Testis (tissue), 2 donors: ENCODE results near the gene TTLL11.

Experiments
- POLR2A ChIP-seq: fragments of 450-650 bp; IDR thresholded peaks from one replicate; pipeline ENCODE4 v1.6.1; 2017; ENCODE audit warnings: antibody characterized with exemption, mild to moderate bottlenecking, moderate library complexity
- TF ChIP-seq, protein P1 (sequence below), 3 experiments: fragments of 450-650 bp in 2 of 3; fragments of 200-600 bp in 1 of 3; sonication (generic) in 1 of 3; IDR thresholded peaks; one replicate each; pipeline ENCODE4 v1.5.1; 2016 to 2019; ENCODE audit warnings: antibody characterized with exemption in 3 of 3, mild to moderate bottlenecking in 2 of 3, moderate library complexity in 1 of 3

DNA sequence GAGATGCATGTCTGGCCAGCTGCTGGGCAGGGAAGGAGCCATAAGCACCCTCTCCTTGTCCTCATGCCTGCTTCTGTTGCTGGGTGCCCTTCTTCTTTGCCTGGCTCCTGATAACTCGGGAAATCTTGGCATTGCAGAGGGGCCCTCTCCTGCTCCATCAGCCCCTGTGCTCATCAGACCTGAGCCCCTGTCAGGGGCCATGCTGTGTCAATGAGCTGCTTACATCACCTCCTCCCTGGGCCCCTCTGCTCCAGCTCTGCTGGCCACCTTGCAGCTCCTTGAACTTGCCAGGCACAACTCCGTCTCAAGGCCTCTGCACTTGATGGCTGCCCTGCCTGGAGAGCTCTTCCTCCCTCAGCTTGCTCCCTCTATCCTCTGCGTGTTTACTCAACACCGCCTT is 194.3 kb downstream of the TTLL11 start:
- TF ChIP-seq, protein P1, sequence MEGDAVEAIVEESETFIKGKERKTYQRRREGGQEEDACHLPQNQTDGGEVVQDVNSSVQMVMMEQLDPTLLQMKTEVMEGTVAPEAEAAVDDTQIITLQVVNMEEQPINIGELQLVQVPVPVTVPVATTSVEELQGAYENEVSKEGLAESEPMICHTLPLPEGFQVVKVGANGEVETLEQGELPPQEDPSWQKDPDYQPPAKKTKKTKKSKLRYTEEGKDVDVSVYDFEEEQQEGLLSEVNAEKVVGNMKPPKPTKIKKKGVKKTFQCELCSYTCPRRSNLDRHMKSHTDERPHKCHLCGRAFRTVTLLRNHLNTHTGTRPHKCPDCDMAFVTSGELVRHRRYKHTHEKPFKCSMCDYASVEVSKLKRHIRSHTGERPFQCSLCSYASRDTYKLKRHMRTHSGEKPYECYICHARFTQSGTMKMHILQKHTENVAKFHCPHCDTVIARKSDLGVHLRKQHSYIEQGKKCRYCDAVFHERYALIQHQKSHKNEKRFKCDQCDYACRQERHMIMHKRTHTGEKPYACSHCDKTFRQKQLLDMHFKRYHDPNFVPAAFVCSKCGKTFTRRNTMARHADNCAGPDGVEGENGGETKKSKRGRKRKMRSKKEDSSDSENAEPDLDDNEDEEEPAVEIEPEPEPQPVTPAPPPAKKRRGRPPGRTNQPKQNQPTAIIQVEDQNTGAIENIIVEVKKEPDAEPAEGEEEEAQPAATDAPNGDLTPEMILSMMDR (IDR thresholded peaks at IDR 0.05) = no peak
- no peak for TF ChIP-seq POLR2A
